HL-60 (cell line): ENCODE measurements around the gene ALDH9A1.

Experiments used
- POLR2AphosphoS5 ChIP-seq: IDR thresholded peaks from 2 replicates; pipeline ENCODE4 v1.6.1; 2012; ENCODE audit warnings: low read depth
- TF ChIP-seq, protein P1 (sequence below): IDR thresholded peaks from one replicate; pipeline ENCODE4 v1.5.1; 2011; ENCODE audit warnings: low read length, control low read depth, inconsistent platforms; ENCODE audit not compliant: insufficient read depth

DNA sequence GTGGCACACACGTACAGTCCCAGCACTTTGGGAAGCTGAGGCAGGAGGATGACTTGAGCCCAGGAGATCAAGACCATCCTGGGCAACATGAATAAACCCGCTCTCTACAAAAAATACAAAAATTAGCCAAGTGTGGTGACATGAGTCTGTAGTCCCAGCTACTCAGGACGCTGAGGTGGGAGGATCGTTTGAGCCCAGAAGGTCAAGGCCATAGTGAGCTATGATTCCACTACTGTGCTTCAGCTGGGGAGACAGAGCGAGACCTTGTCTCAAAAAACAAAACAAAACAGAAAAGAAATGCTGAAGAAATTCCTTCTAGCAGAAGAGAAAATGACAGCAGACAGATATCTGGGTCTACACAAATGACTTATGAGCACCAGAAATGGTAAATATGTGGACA, 10.3 kb downstream of the ALDH9A1 start:
- TF ChIP-seq, protein P1, sequence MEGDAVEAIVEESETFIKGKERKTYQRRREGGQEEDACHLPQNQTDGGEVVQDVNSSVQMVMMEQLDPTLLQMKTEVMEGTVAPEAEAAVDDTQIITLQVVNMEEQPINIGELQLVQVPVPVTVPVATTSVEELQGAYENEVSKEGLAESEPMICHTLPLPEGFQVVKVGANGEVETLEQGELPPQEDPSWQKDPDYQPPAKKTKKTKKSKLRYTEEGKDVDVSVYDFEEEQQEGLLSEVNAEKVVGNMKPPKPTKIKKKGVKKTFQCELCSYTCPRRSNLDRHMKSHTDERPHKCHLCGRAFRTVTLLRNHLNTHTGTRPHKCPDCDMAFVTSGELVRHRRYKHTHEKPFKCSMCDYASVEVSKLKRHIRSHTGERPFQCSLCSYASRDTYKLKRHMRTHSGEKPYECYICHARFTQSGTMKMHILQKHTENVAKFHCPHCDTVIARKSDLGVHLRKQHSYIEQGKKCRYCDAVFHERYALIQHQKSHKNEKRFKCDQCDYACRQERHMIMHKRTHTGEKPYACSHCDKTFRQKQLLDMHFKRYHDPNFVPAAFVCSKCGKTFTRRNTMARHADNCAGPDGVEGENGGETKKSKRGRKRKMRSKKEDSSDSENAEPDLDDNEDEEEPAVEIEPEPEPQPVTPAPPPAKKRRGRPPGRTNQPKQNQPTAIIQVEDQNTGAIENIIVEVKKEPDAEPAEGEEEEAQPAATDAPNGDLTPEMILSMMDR, result no peak
- no peak for TF ChIP-seq POLR2AphosphoS5
